ENCODE measurements around the gene KRT6A. TPM values are rescaled to one million over a fixed set of nuclear protein-coding genes. Genes with fewer than 3 reads are reported as not detected.

KRT6A gene
- total RNA-seq, 3 donors from 2014 or later (not counting 1 experiment from before 2014, with no cell fraction given), result not detected

GRCh38 chr12:52517005-52517835 is 24.2 kb upstream of the KRT6A start:
- Mint-ChIP-seq H3K27me3 (ENCODE audit: low read depth in 2 of 2) (peaks cover 3 to 9% of the 10 kb centered on the region in 2 donors), H3K36me3 (no peaks in the 10 kb centered on the region), H3K27ac (no peak overlapping the region), H3K9me3 (no peaks in the 10 kb centered on the region), H3K4me1 (peaks cover 5 to 6% of the 10 kb centered on the region in 2 donors), H3K4me3 (no peak overlapping the region)
- Histone ChIP-seq H3K9me3 (ENCODE audit: control insufficient read depth, insufficient read depth, low read length) (no peaks in the 10 kb centered on the region), H3K4me3 (ENCODE audit: low read length) (no peak overlapping the region), H3K4me1 (ENCODE audit: control insufficient read depth, insufficient read depth, low read length) (peaks cover 4% of the 10 kb centered on the region), H3K36me3 (ENCODE audit: control insufficient read depth, insufficient read depth, low read length) (no peaks in the 10 kb centered on the region), H3K27ac (ENCODE audit: low read length) (no peak overlapping the region), H3K27me3 (ENCODE audit: control insufficient read depth, insufficient read depth, low read length) (no peaks in the 10 kb centered on the region)
- no peak for TF ChIP-seq CTCF (IDR thresholded peaks at IDR 0.05)
- DNase-seq, result peak in 1 of 2 donors; percentile 11
- intact Hi-C loops (cut with micrococcal nuclease), result no loop called here
- ATAC-seq, result no peak
- WGBS (ENCODE audit: insufficient coverage), result 95% methylated on average over 13 of the region's 14 CpGs

GRCh38 chr12:52515927-52516831 is 23.1 kb upstream of the KRT6A start:
- no peak overlapping the region for H3K27ac Mint-ChIP-seq
- no peaks in the 10 kb centered on the region for H3K36me3 ChIP-seq (ENCODE audit: control insufficient read depth, insufficient read depth, low read length)
- no peak overlapping the region for H3K4me3 Mint-ChIP-seq
- no peaks in the 10 kb centered on the region for H3K9me3 Mint-ChIP-seq
- H3K4me3 ChIP-seq (ENCODE audit: low read length), result no peak overlapping the region
- peaks cover 0 to 9% of the 10 kb centered on the region in 2 donors for H3K27me3 Mint-ChIP-seq (ENCODE audit: low read depth in 2 of 2)
- H3K4me1 ChIP-seq (ENCODE audit: control insufficient read depth, insufficient read depth, low read length), result no peaks in the 10 kb centered on the region
- intact Hi-C loops (cut with micrococcal nuclease), result no loop called here
- no peaks in the 10 kb centered on the region for H3K36me3 Mint-ChIP-seq
- peaks cover 3% of the 10 kb centered on the region for H3K9me3 ChIP-seq (ENCODE audit: control insufficient read depth, insufficient read depth, low read length)
- H3K27me3 ChIP-seq (ENCODE audit: control insufficient read depth, insufficient read depth, low read length), result no peaks in the 10 kb centered on the region
- H3K27ac ChIP-seq (ENCODE audit: low read length), result no peak overlapping the region
- no peak for ATAC-seq
- WGBS (ENCODE audit: insufficient coverage), result 90% methylated on average over 15 of the region's 15 CpGs
- H3K4me1 Mint-ChIP-seq, result peaks cover 0 to 5% of the 10 kb centered on the region in 2 donors
- no peak for TF ChIP-seq CTCF (IDR thresholded peaks at IDR 0.05)
- no peak for DNase-seq

GRCh38 chr12:52515319-52515646 is 22.2 kb upstream of the KRT6A start:
- no peaks in the 10 kb centered on the region for H3K4me1 ChIP-seq (ENCODE audit: control insufficient read depth, insufficient read depth, low read length)
- peaks cover 0 to 5% of the 10 kb centered on the region in 2 donors for H3K4me1 Mint-ChIP-seq
- no peak for TF ChIP-seq CTCF (IDR thresholded peaks at IDR 0.05)
- intact Hi-C loops (cut with micrococcal nuclease), result no loop called here
- peaks cover 5% of the 10 kb centered on the region for H3K9me3 ChIP-seq (ENCODE audit: control insufficient read depth, insufficient read depth, low read length)
- no peaks in the 10 kb centered on the region for H3K9me3 Mint-ChIP-seq
- ATAC-seq (no peak), DNase-seq (no peak)
- H3K27ac ChIP-seq (ENCODE audit: low read length), result no peak overlapping the region
- no peak overlapping the region for H3K27ac Mint-ChIP-seq
- no peaks in the 10 kb centered on the region for H3K36me3 ChIP-seq (ENCODE audit: control insufficient read depth, insufficient read depth, low read length)
- WGBS (ENCODE audit: insufficient coverage), result 100% methylated on average over 1 of the region's 1 CpG
- peaks cover 0 to 9% of the 10 kb centered on the region in 2 donors for H3K27me3 Mint-ChIP-seq (ENCODE audit: low read depth in 2 of 2)
- H3K27me3 ChIP-seq (ENCODE audit: control insufficient read depth, insufficient read depth, low read length), result no peaks in the 10 kb centered on the region
- no peak overlapping the region for H3K4me3 Mint-ChIP-seq
- no peaks in the 10 kb centered on the region for H3K36me3 Mint-ChIP-seq
- no peak overlapping the region for H3K4me3 ChIP-seq (ENCODE audit: low read length)

All from natural killer cell (primary cell).